Measurements from ENCODE around the gene CORO2B.
"Not testable (repeated sequence)": the region's sequence is repeated elsewhere in the genome, so short reads cannot be mapped to it uniquely, and the experiment has no call there.

The CORO2B gene

GRCh38 chr15:68676926-68677325 is 98.1 kb downstream of the CORO2B start:
- DNase-seq (ENCODE audit: low read depth) = no peak
- no peak overlapping the region for H3K4me3 ChIP-seq (ENCODE audit: control insufficient read depth, low read depth, low read length)
- TF ChIP-seq, protein P1, sequence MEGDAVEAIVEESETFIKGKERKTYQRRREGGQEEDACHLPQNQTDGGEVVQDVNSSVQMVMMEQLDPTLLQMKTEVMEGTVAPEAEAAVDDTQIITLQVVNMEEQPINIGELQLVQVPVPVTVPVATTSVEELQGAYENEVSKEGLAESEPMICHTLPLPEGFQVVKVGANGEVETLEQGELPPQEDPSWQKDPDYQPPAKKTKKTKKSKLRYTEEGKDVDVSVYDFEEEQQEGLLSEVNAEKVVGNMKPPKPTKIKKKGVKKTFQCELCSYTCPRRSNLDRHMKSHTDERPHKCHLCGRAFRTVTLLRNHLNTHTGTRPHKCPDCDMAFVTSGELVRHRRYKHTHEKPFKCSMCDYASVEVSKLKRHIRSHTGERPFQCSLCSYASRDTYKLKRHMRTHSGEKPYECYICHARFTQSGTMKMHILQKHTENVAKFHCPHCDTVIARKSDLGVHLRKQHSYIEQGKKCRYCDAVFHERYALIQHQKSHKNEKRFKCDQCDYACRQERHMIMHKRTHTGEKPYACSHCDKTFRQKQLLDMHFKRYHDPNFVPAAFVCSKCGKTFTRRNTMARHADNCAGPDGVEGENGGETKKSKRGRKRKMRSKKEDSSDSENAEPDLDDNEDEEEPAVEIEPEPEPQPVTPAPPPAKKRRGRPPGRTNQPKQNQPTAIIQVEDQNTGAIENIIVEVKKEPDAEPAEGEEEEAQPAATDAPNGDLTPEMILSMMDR (IDR thresholded peaks at IDR 0.05; ENCODE audit: control insufficient read depth, insufficient read depth, low read depth, low read length, missing control alignments) = no peak

- no peak for DNase-seq (ENCODE audit: low read depth)
- H3K4me3 ChIP-seq (ENCODE audit: control insufficient read depth, low read depth, low read length) = no peak overlapping the region
- TF ChIP-seq, protein P1 (IDR thresholded peaks at IDR 0.05; ENCODE audit: control insufficient read depth, insufficient read depth, low read depth, low read length, missing control alignments) = no peak
These were observed 99.2 kb downstream of the CORO2B start for GRCh38 chr15:68677996-68678395.

DNA sequence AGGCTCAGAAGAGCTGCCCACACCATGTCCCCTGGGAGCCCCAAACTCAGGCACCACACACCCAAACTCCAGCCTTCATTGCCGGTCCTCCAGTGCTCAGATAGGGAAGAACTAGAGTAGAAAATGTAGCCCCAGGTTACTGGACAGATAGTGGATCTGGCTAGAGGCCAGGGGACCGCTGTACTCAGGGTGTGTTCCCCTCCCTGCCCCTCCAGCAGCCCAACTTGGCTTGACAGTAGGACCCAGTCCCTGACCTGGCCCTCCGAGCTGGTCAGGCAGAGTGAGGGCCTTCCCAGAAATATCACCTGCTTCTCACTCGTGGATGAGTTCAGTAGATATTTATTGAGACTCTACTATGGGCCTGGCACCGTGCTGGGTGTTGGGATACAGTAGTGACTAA is 100.0 kb downstream of the CORO2B start:
- TF ChIP-seq, protein P1 (IDR thresholded peaks at IDR 0.05; ENCODE audit: control insufficient read depth, insufficient read depth, low read depth, low read length, missing control alignments) = no peak
- DNase-seq (ENCODE audit: low read depth) = no peak
- no peak overlapping the region for H3K4me3 ChIP-seq (ENCODE audit: control insufficient read depth, low read depth, low read length)

DNA sequence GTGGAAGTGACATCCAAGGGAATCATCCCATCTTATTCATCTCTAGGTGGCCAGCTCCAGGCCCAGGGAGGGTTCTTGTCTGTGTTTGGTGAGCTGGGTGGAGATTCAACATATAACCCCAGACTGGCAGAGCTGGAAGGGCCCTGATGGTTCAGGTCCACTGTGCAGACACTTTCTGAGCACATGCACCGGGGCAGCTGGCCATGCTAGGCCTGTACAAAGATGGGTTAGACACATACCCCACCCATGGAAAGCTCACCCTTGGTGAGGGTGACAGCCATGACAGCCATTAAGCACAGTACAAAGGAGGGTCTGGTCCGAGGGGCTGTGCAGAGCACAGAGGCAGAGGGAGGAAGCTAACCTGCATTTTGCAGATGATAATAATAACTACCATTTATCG is 100.4 kb downstream of the CORO2B start:
- H3K4me3 ChIP-seq (ENCODE audit: control insufficient read depth, low read depth, low read length) = no peak overlapping the region
- TF ChIP-seq, protein P1 (IDR thresholded peaks at IDR 0.05; ENCODE audit: control insufficient read depth, insufficient read depth, low read depth, low read length, missing control alignments) = no peak
- DNase-seq (ENCODE audit: low read depth) = no peak

- H3K4me3 ChIP-seq (ENCODE audit: control insufficient read depth, low read depth, low read length) = no peak overlapping the region
- DNase-seq (ENCODE audit: low read depth) = no peak
- TF ChIP-seq, protein P1 (IDR thresholded peaks at IDR 0.05; ENCODE audit: control insufficient read depth, insufficient read depth, low read depth, low read length, missing control alignments) = no peak
These were observed 101.2 kb downstream of the CORO2B start for GRCh38 chr15:68679961-68680371.

DNA sequence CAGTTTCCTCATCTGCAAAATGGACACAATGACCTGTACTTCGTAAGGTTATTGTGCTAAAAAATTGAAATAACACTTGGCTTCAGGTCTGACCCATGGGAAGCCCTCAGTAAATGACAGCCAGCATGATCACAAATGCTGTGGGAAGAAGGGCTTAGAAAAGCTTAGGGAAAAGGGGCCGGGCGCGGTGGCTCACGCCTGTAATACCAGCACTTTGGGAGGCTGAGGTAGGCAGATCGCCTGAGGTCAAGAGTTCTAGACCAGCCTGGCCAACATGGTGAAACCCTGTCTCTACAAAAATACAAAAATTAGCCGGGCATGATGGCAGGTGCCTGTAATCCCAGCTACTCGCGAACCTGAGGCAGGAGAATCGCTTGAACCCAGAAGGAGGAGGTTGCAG is 102.0 kb downstream of the CORO2B start:
- not testable (repeated sequence) for DNase-seq (ENCODE audit: low read depth); H3K4me3 ChIP-seq (ENCODE audit: control insufficient read depth, low read depth, low read length)

DNA sequence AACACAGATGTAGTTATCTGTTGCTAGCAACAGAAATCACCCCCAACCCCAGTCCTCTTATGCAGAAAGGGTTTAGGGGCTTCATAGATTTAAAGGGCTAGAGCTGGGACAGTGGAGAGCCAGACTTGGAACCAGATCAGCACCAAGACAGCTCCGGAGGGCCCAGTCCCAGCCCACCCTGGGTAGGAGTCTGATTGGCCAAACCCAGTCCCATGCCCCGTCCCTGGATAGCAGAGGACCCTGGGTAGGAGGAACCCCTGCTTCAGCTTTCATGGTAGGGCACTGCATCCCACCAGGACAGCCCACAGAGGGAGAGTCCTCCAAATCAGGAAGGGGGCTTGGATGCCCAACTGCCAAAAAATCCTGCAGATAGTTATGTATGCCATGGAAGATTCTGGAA is 103.0 kb downstream of the CORO2B start:
- H3K4me3 ChIP-seq (ENCODE audit: control insufficient read depth, low read depth, low read length) = no peak overlapping the region
- TF ChIP-seq, protein P1 (IDR thresholded peaks at IDR 0.05; ENCODE audit: control insufficient read depth, insufficient read depth, low read depth, low read length, missing control alignments) = no peak
- no peak for DNase-seq (ENCODE audit: low read depth)

Data from AG09309 (cell line).